ENCODE measurements around the gene HSD17B14.
"Not testable (repeated sequence)": the region's sequence is repeated elsewhere in the genome, so short reads cannot be mapped to it uniquely, and the experiment has no call there.

The HSD17B14 gene

GRCh38 chr19:48796298-48797083 is 39.8 kb downstream of the HSD17B14 start:
- DNase-seq = no peak

- DNase-seq = no peak
Observed at GRCh38 chr19:48795685-48796070, 40.6 kb downstream of the HSD17B14 start.

GRCh38 chr19:48795055-48795684 is 41.1 kb downstream of the HSD17B14 start:
- peak; percentile 96 for DNase-seq

GRCh38 chr19:48794291-48794690 is 42.0 kb downstream of the HSD17B14 start:
- DNase-seq = no peak

GRCh38 chr19:48793271-48793670 is 43.0 kb downstream of the HSD17B14 start:
- no peak for DNase-seq

GRCh38 chr19:48787331-48787730 is 49.0 kb downstream of the HSD17B14 start:
- DNase-seq = not testable (repeated sequence)

GRCh38 chr19:48786422-48786821 is 49.9 kb downstream of the HSD17B14 start:
- not testable (repeated sequence) for DNase-seq

GRCh38 chr19:48784527-48784926 is 51.8 kb downstream of the HSD17B14 start:
- no peak for DNase-seq

- DNase-seq = no peak
Observed at GRCh38 chr19:48780631-48781391, 55.5 kb downstream of the HSD17B14 start.

- no peak for DNase-seq
Observed at GRCh38 chr19:48779636-48780035, 56.7 kb downstream of the HSD17B14 start.

GRCh38 chr19:48777720-48778119 is 58.6 kb downstream of the HSD17B14 start:
- no peak for DNase-seq

- DNase-seq = no peak
Observed at GRCh38 chr19:48777139-48777538, 59.2 kb downstream of the HSD17B14 start.

GRCh38 chr19:48772503-48772953 is 63.8 kb downstream of the HSD17B14 start:
- DNase-seq = no peak

- no peak for DNase-seq
Observed at GRCh38 chr19:48770734-48771472, 65.4 kb downstream of the HSD17B14 start.

GRCh38 chr19:48770266-48770665 is 66.0 kb downstream of the HSD17B14 start:
- DNase-seq = no peak

GRCh38 chr19:48768994-48769713 is 67.1 kb downstream of the HSD17B14 start:
- DNase-seq = no peak

GRCh38 chr19:48768171-48768753 is 68.0 kb downstream of the HSD17B14 start:
- not testable (repeated sequence) for DNase-seq

- DNase-seq = not testable (repeated sequence)
Observed at GRCh38 chr19:48765816-48766215, 70.5 kb downstream of the HSD17B14 start.

Data from left hindlimb (tissue), 1 donor.